ENCODE measurements around the gene HCFC2.

GRCh38 chr12:104154286-104154685, 90.0 kb downstream of the HCFC2 start:
- TF ChIP-seq ZFP41 (tag by site-specific recombination; IDR thresholded peaks at IDR 0.05; ENCODE audit: borderline replicate concordance) (no peak), CTCF (tag by site-specific recombination; IDR thresholded peaks at IDR 0.05) (no peak), ZNF202 (tag by site-specific recombination; IDR thresholded peaks at IDR 0.05; ENCODE audit: borderline replicate concordance) (no peak)
